Endodermal cell (in vitro differentiated cells): ENCODE measurements around the gene BMPR1B. TPM values are rescaled to one million over a fixed set of nuclear protein-coding genes. Genes with fewer than 3 reads are reported as not detected.

ENCODE experiments used
- DNase-seq: peaks from one replicate; pipeline ENCODE4 v3.0.0-alpha.2; 2017
- H3K27ac ChIP-seq: 2 replicates; pipeline ENCODE4 v1.5.1; 2013; ENCODE audit warnings: mild to moderate bottlenecking, low read depth, low read length, moderate library complexity
- H3K27me3 ChIP-seq: 2 replicates; pipeline ENCODE4 v1.6.1; 2013; ENCODE audit warnings: mild to moderate bottlenecking, low read length, moderate library complexity; ENCODE audit not compliant: insufficient read depth, control insufficient read depth, poor library complexity, severe bottlenecking
- H3K36me3 ChIP-seq: 2 replicates; pipeline ENCODE4 v1.7.0; 2013; ENCODE audit warnings: mild to moderate bottlenecking, low read length, moderate library complexity; ENCODE audit not compliant: control insufficient read depth, insufficient read depth
- H3K4me1 ChIP-seq: one replicate; pipeline ENCODE4 v1.7.0; 2013; ENCODE audit warnings: low read length; ENCODE audit not compliant: control insufficient read depth, insufficient read depth
- H3K4me3 ChIP-seq: 2 replicates; pipeline ENCODE4 v1.5.1; 2013; ENCODE audit warnings: mild to moderate bottlenecking, low read length, moderate library complexity
- H3K9ac ChIP-seq: 2 replicates; pipeline ENCODE4 v1.6.1; 2013; ENCODE audit warnings: mild to moderate bottlenecking, low read length, moderate library complexity; ENCODE audit not compliant: poor library complexity, severe bottlenecking; ENCODE audit errors: extremely low read depth
- H3K9me3 ChIP-seq: 2 replicates; pipeline ENCODE4 v1.6.1; 2013; ENCODE audit warnings: mild to moderate bottlenecking, low read length, moderate library complexity; ENCODE audit not compliant: control insufficient read depth
- H3K27ac Mint-ChIP-seq: 2 replicates; pipeline ENCODE4 v1.8.0; 2020; ENCODE audit warnings: mixed read lengths
- H3K27me3 Mint-ChIP-seq: 2 replicates; pipeline ENCODE4 v1.8.0; 2021; ENCODE audit warnings: mild to moderate bottlenecking, mixed read lengths; ENCODE audit not compliant: insufficient read depth
- H3K36me3 Mint-ChIP-seq: 2 replicates; pipeline ENCODE4 v1.8.0; 2020; ENCODE audit warnings: low read depth, mixed read lengths
- H3K4me1 Mint-ChIP-seq: 2 replicates; pipeline ENCODE4 v1.8.0; 2020; ENCODE audit warnings: mixed read lengths
- H3K4me3 Mint-ChIP-seq: 2 replicates; pipeline ENCODE4 v1.8.0; 2020; ENCODE audit warnings: mild to moderate bottlenecking, moderate library complexity, mixed read lengths
- H3K9me3 Mint-ChIP-seq: 2 replicates; pipeline ENCODE4 v1.8.0; 2020; ENCODE audit warnings: mild to moderate bottlenecking, mixed read lengths
- WGBS, 2 experiments: methylation state at CpG; one replicate each; pipeline versions ENCODE4 v1.1.5 to v1.1.7; 2013; ENCODE audit warnings: missing lambda C conversion rate in 2 of 2, mixed read lengths in 1 of 2; ENCODE audit not compliant: insufficient coverage in 1 of 2, insufficient read length in 1 of 2; 5-methylcytosine and 5-hydroxymethylcytosine counted together
- total RNA-seq, 2 donors: library from RNA; stranded (reverse); fragmentation: NEBNext Ultra II Directional in 1 of 2; extraction: Animal tissue kit (Norgen Biotek cat#: 25700) in 1 of 2; gene quantifications; 2 replicates in 1 of 2; 3 replicates in 1 of 2; pipeline ENCODE4 v1.2.1, GENCODE V29; 2021
- TF ChIP-seq, protein P1 (sequence below): fragments of 200-600 bp; sonication (generic); conservative IDR thresholded peaks from 2 replicates; pipeline ENCODE4 v1.5.0; 2021; ENCODE audit warnings: antibody characterized with exemption, mild to moderate bottlenecking

Gene BMPR1B
- total RNA-seq, 2 donors from 2014 or later = 2.8 to 3.6 TPM

DNA sequence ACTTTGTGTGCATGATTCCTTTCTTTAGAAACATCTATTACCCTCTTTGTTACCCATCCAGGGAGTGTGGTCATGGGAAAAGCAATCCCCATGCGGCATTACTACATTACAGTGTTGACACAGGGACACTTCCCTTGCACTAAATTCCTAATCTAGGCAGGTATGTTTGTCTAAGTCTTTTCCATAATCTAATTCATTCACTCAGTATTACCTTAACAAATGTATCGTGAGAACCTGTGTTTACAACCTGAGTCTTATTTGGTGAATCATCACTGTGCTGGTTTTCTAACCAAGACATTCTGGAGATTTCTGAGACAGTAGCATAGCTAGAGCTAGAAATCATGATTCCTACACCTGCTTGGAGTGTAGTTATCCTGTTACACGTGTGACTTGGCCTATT is 326.8 kb downstream of the BMPR1B start:
- Histone ChIP-seq H3K4me3 (no peak overlapping the region), H3K27ac (no peak overlapping the region), H3K4me1 (peaks cover 6% of the 10 kb centered on the region), H3K36me3 (no peaks in the 10 kb centered on the region), H3K9ac (no peak overlapping the region), H3K27me3 (no peaks in the 10 kb centered on the region), H3K9me3 (no peaks in the 10 kb centered on the region)
- Mint-ChIP-seq H3K4me3 (no peak overlapping the region), H3K27ac (no peak overlapping the region), H3K27me3 (no peaks in the 10 kb centered on the region), H3K36me3 (no peaks in the 10 kb centered on the region), H3K4me1 (peaks cover 16% of the 10 kb centered on the region), H3K9me3 (no peaks in the 10 kb centered on the region)
- DNase-seq = no peak
- TF ChIP-seq, protein P1, sequence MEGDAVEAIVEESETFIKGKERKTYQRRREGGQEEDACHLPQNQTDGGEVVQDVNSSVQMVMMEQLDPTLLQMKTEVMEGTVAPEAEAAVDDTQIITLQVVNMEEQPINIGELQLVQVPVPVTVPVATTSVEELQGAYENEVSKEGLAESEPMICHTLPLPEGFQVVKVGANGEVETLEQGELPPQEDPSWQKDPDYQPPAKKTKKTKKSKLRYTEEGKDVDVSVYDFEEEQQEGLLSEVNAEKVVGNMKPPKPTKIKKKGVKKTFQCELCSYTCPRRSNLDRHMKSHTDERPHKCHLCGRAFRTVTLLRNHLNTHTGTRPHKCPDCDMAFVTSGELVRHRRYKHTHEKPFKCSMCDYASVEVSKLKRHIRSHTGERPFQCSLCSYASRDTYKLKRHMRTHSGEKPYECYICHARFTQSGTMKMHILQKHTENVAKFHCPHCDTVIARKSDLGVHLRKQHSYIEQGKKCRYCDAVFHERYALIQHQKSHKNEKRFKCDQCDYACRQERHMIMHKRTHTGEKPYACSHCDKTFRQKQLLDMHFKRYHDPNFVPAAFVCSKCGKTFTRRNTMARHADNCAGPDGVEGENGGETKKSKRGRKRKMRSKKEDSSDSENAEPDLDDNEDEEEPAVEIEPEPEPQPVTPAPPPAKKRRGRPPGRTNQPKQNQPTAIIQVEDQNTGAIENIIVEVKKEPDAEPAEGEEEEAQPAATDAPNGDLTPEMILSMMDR = no peak
- 86 to 87% methylated on average over 3 of the region's 3 CpGs for WGBS, 2 experiments

DNA sequence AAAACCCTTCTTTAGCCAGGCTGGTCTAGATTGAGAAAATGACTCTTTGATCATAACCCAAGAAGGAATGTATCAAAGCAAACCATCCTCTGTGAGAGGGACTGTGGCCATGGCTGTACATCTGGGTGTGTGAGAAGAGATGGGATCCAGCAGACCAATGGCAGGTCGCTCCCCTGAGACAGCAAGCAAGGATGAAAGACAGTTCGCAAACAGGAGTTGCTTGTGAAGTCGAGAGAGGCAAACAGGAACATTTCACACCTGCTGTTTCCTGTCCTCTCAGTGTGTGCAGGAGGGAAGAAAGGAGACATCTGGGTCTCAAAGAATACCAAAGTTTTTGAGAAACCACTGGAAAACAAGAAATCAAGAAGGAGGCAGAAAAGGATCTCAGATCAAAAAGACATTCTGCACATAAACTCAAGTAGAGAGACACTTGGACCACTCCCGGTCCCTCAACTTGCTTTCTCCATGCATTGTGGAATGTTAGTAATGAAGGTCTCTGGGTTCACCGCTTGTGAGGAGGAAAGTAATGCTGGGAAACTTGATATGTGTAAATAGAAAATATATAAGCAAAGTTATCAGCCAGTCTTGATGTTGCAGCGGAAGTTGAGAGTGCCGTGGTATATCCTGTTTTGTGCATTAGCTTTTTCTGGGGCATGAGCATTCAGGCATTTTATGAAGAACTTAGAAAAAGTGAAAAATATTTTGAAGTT is 327.5 kb downstream of the BMPR1B start:
- Mint-ChIP-seq H3K9me3 (no peaks in the 10 kb centered on the region), H3K36me3 (no peaks in the 10 kb centered on the region), H3K27ac (no peak overlapping the region), H3K27me3 (no peaks in the 10 kb centered on the region), H3K4me3 (no peak overlapping the region), H3K4me1 (peaks cover 16% of the 10 kb centered on the region)
- 85 to 87% methylated on average over 7 of the region's 7 CpGs for WGBS, 2 experiments
- no peak for DNase-seq
- Histone ChIP-seq H3K9ac (no peak overlapping the region), H3K36me3 (no peaks in the 10 kb centered on the region), H3K9me3 (no peaks in the 10 kb centered on the region), H3K4me3 (no peak overlapping the region), H3K27me3 (no peaks in the 10 kb centered on the region), H3K4me1 (peaks cover 6% of the 10 kb centered on the region), H3K27ac (no peak overlapping the region)
- TF ChIP-seq, protein P1 = no peak

DNA sequence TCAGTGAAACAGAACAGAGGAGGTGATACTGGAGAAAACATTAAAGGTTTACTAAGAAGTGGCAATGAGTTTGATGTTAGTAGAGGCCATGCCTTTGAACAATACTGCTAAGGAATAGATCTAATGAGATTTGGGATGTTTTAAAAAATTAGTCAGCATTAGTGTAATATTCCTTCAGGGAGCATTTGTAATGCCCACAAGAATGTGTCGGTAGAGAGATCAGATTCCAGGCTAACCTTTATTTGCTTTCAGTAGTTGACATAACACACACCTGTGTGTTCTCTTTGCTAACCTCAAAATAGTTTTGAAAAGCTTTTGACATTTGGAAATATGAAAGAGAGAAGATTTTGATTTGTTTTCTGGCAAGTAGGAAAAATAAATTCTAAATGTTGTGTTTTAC is 328.8 kb downstream of the BMPR1B start:
- no peak overlapping the region for H3K4me3 Mint-ChIP-seq
- Histone ChIP-seq H3K9ac (no peak overlapping the region), H3K9me3 (no peaks in the 10 kb centered on the region), H3K27me3 (no peaks in the 10 kb centered on the region), H3K4me1 (peaks cover 6% of the 10 kb centered on the region), H3K27ac (no peak overlapping the region), H3K36me3 (no peaks in the 10 kb centered on the region), H3K4me3 (no peak overlapping the region)
- peaks cover 12% of the 10 kb centered on the region for H3K4me1 Mint-ChIP-seq
- no peak for DNase-seq
- no peaks in the 10 kb centered on the region for H3K36me3 Mint-ChIP-seq
- no peaks in the 10 kb centered on the region for H3K27me3 Mint-ChIP-seq
- TF ChIP-seq, protein P1 = no peak
- WGBS, 2 experiments = 93% methylated on average over 1 of the region's 1 CpG; no CpG with 5 or more reads in 1 of the 2 experiments
- no peaks in the 10 kb centered on the region for H3K9me3 Mint-ChIP-seq
- no peak overlapping the region for H3K27ac Mint-ChIP-seq
